WTC11 (cell line): Measurements from ENCODE around the gene ERG28.

Source experiments
- AFF4 ChIP-seq: sonication (generic); formaldehyde crosslinking; IDR thresholded peaks from 2 replicates; pipeline ENCODE4 v1.8.1; 2023; ENCODE audit warnings: mild to moderate bottlenecking, missing genetic modification reagents, borderline replicate concordance
- CREM ChIP-seq: sonication (generic); formaldehyde crosslinking; IDR thresholded peaks from 2 replicates; pipeline ENCODE4 v1.8.1; 2022; ENCODE audit warnings: mild to moderate bottlenecking, missing genetic modification reagents, moderate library complexity
- CTCF ChIP-seq: fragments of 200-600 bp; IDR thresholded peaks from 2 replicates; pipeline ENCODE4 v1.8.0; 2022; ENCODE audit warnings: antibody characterized with exemption
- E2F4 ChIP-seq: sonication (generic); formaldehyde crosslinking; IDR thresholded peaks from 2 replicates; pipeline ENCODE4 v1.8.1; 2022; ENCODE audit warnings: low read depth, mild to moderate bottlenecking, moderate library complexity, missing genetic modification reagents, borderline replicate concordance
- ETV6 ChIP-seq: sonication (generic); formaldehyde crosslinking; IDR thresholded peaks from 2 replicates; pipeline ENCODE4 v1.8.1; 2022; ENCODE audit warnings: mild to moderate bottlenecking, missing genetic modification reagents
- FOXP1 ChIP-seq: sonication (generic); formaldehyde crosslinking; IDR thresholded peaks from 2 replicates; pipeline ENCODE4 v1.8.0; 2022; ENCODE audit warnings: missing genetic modification reagents, mild to moderate bottlenecking, moderate library complexity, borderline replicate concordance
- NFYB ChIP-seq: sonication (generic); formaldehyde crosslinking; conservative IDR thresholded peaks from 2 replicates; pipeline ENCODE4 v1.8.0; 2022; ENCODE audit warnings: low read depth, missing genetic modification reagents
- STAT6 ChIP-seq: sonication (generic); formaldehyde crosslinking; conservative IDR thresholded peaks from 2 replicates; pipeline ENCODE4 v1.8.1; 2023; ENCODE audit warnings: mild to moderate bottlenecking, low read depth, missing genetic modification reagents, moderate library complexity
- TEAD1 ChIP-seq: sonication (generic); formaldehyde crosslinking; IDR thresholded peaks from 2 replicates; pipeline ENCODE4 v1.8.0; 2022; ENCODE audit warnings: mild to moderate bottlenecking, missing genetic modification reagents
- ZNF121 ChIP-seq: sonication (generic); formaldehyde crosslinking; IDR thresholded peaks from 2 replicates; pipeline ENCODE4 v1.8.0; 2023; ENCODE audit warnings: missing genetic modification reagents
- ZNF138 ChIP-seq: sonication (generic); formaldehyde crosslinking; conservative IDR thresholded peaks from 2 replicates; pipeline ENCODE4 v1.8.1; 2022; ENCODE audit warnings: mild to moderate bottlenecking, moderate library complexity, missing genetic modification reagents

GRCh38 chr14:75690010-75690409 lies 29.3 kb upstream of the ERG28 start:
- no peak for TF ChIP-seq CREM
- no peak for TF ChIP-seq NFYB
- TF ChIP-seq E2F4, result no peak
- no peak for TF ChIP-seq CTCF
- no peak for TF ChIP-seq STAT6 (CRISPR knock-in tag)
- TF ChIP-seq ETV6 (CRISPR knock-in tag), result no peak
- no peak for TF ChIP-seq AFF4 (CRISPR knock-in tag)
- TF ChIP-seq TEAD1, result no peak
- no peak for TF ChIP-seq ZNF138
- TF ChIP-seq ZNF121, result no peak
- no peak for TF ChIP-seq FOXP1 (CRISPR knock-in tag)
